HG03108 (cell line): ENCODE data around the gene PRKCA.
"Not testable (repeated sequence)": the region's sequence is repeated elsewhere in the genome, so short reads cannot be mapped to it uniquely, and the experiment has no call there.

Experiments
- ATAC-seq: cut with Tn5 transposase; IDR thresholded peaks from one replicate; pipeline ENCODE4 v1.9.1; 2021; ENCODE audit warnings: moderate library complexity; ENCODE audit not compliant: unreplicated experiment

Gene PRKCA

GRCh38 chr17:66287911-66288310 lies 14.5 kb upstream of the PRKCA start:
- no peak for ATAC-seq

GRCh38 chr17:66290101-66290722 lies 12.2 kb upstream of the PRKCA start:
- no peak for ATAC-seq

- ATAC-seq: no peak
Measured at GRCh38 chr17:66292353-66292752, 10.1 kb upstream of the PRKCA start.

GRCh38 chr17:66296289-66296725 lies 6.1 kb upstream of the PRKCA start:
- no peak for ATAC-seq

GRCh38 chr17:66297443-66297842 lies 5.0 kb upstream of the PRKCA start:
- not testable (repeated sequence) for ATAC-seq

- ATAC-seq: no peak
Measured at GRCh38 chr17:66299711-66300110, 2.7 kb upstream of the PRKCA start.

- ATAC-seq: no peak
Measured at GRCh38 chr17:66300956-66301355, 1.5 kb upstream of the PRKCA start.

GRCh38 chr17:66301367-66301863 lies 998 bp upstream of the PRKCA start:
- ATAC-seq: no peak

GRCh38 chr17:66302761-66303626 lies 581 bp downstream of the PRKCA start:
- ATAC-seq: peak; percentile 14

- ATAC-seq: no peak
Measured at GRCh38 chr17:66304304-66305174, 2.1 kb downstream of the PRKCA start.

- no peak for ATAC-seq
Measured at GRCh38 chr17:66306446-66306845, 4.0 kb downstream of the PRKCA start.

- ATAC-seq: no peak
Measured at GRCh38 chr17:66307257-66307656, 4.8 kb downstream of the PRKCA start.

- no peak for ATAC-seq
Measured at GRCh38 chr17:66308856-66309255, 6.4 kb downstream of the PRKCA start.

- ATAC-seq: no peak
Measured at GRCh38 chr17:66309793-66310192, 7.4 kb downstream of the PRKCA start.

GRCh38 chr17:66310528-66311148 lies 8.2 kb downstream of the PRKCA start:
- no peak for ATAC-seq

GRCh38 chr17:66312912-66313311 lies 10.5 kb downstream of the PRKCA start:
- no peak for ATAC-seq

- ATAC-seq: no peak
Measured at GRCh38 chr17:66313325-66313724, 10.9 kb downstream of the PRKCA start.

- ATAC-seq: no peak
Measured at GRCh38 chr17:66313995-66314659, 11.7 kb downstream of the PRKCA start.

GRCh38 chr17:66317629-66318028 lies 15.2 kb downstream of the PRKCA start:
- no peak for ATAC-seq

- no peak for ATAC-seq
Measured at GRCh38 chr17:66319226-66319625, 16.8 kb downstream of the PRKCA start.
